Progenitor cell of endocrine pancreas (in vitro differentiated cells): ENCODE data around the gene POLR1E. TPM values are rescaled to one million over a fixed set of nuclear protein-coding genes. Genes with fewer than 3 reads are reported as not detected.
A peak's percentile ranks its signal among the peaks of the same experiment; 100 is the strongest.
"Not testable (repeated sequence)": the region's sequence is repeated elsewhere in the genome, so short reads cannot be mapped to it uniquely, and the experiment has no call there.

ENCODE experiments used
- DNase-seq: peaks from one replicate; pipeline ENCODE4 v3.0.0; 2021; ENCODE audit warnings: low spot score; ENCODE audit not compliant: unreplicated experiment
- H3K27ac Mint-ChIP-seq: 2 replicates; pipeline ENCODE4 v1.8.0; 2021; ENCODE audit warnings: mild to moderate bottlenecking, moderate library complexity, mixed read lengths
- H3K27me3 Mint-ChIP-seq: 2 replicates; pipeline ENCODE4 v1.8.0; 2021; ENCODE audit warnings: mixed read lengths
- H3K36me3 Mint-ChIP-seq: 2 replicates; pipeline ENCODE4 v1.8.0; 2022; ENCODE audit warnings: mixed read lengths; ENCODE audit not compliant: insufficient read depth
- H3K4me1 Mint-ChIP-seq: 2 replicates; pipeline ENCODE4 v1.8.0; 2021; ENCODE audit warnings: low read depth, mixed read lengths
- H3K4me3 Mint-ChIP-seq: 2 replicates; pipeline ENCODE4 v1.8.0; 2021; ENCODE audit warnings: low read depth, mild to moderate bottlenecking, moderate library complexity, mixed read lengths
- H3K9me3 Mint-ChIP-seq: 2 replicates; pipeline ENCODE4 v1.8.0; 2021; ENCODE audit warnings: low read depth, mixed read lengths
- total RNA-seq: library from RNA; stranded (reverse); gene quantifications from 2 replicates; pipeline ENCODE4 v1.2.1, GENCODE V29; 2021
- TF ChIP-seq, protein P1 (sequence below): fragments of 200-600 bp; sonication (generic); IDR thresholded peaks from one replicate; pipeline ENCODE4 v1.5.0; 2021; ENCODE audit warnings: antibody characterized with exemption, mild to moderate bottlenecking; ENCODE audit not compliant: unreplicated experiment

POLR1E gene
- total RNA-seq, 1 donor from 2014 or later: 22.4 TPM

DNA sequence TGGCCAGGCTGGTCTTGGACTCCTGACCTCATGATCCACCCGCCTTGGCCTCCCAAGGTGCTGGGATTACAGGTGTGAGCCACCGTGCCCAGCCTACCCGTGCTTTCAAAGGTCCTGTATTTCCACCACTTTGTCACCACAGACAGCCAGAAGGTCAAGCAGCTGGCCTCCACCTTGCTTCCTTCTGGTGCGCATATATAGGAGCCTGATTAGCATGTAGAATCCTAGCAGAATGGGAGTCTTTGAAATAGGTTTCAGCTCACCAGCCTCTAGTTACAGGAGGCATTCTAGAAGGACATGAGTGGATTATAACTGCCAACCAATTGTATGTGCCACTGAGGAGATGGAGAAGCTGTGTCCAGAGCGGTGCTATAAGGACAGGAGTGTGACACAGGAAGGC is 18.9 kb downstream of the POLR1E start:
- TF ChIP-seq, protein P1, sequence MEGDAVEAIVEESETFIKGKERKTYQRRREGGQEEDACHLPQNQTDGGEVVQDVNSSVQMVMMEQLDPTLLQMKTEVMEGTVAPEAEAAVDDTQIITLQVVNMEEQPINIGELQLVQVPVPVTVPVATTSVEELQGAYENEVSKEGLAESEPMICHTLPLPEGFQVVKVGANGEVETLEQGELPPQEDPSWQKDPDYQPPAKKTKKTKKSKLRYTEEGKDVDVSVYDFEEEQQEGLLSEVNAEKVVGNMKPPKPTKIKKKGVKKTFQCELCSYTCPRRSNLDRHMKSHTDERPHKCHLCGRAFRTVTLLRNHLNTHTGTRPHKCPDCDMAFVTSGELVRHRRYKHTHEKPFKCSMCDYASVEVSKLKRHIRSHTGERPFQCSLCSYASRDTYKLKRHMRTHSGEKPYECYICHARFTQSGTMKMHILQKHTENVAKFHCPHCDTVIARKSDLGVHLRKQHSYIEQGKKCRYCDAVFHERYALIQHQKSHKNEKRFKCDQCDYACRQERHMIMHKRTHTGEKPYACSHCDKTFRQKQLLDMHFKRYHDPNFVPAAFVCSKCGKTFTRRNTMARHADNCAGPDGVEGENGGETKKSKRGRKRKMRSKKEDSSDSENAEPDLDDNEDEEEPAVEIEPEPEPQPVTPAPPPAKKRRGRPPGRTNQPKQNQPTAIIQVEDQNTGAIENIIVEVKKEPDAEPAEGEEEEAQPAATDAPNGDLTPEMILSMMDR: no peak
- peaks cover 17% of the 10 kb centered on the region for H3K36me3 Mint-ChIP-seq
- H3K9me3 Mint-ChIP-seq: no peaks in the 10 kb centered on the region
- no peak overlapping the region for H3K4me3 Mint-ChIP-seq
- H3K4me1 Mint-ChIP-seq: no peaks in the 10 kb centered on the region
- DNase-seq: no peak
- no peak overlapping the region for H3K27ac Mint-ChIP-seq
- no peaks in the 10 kb centered on the region for H3K27me3 Mint-ChIP-seq

DNA sequence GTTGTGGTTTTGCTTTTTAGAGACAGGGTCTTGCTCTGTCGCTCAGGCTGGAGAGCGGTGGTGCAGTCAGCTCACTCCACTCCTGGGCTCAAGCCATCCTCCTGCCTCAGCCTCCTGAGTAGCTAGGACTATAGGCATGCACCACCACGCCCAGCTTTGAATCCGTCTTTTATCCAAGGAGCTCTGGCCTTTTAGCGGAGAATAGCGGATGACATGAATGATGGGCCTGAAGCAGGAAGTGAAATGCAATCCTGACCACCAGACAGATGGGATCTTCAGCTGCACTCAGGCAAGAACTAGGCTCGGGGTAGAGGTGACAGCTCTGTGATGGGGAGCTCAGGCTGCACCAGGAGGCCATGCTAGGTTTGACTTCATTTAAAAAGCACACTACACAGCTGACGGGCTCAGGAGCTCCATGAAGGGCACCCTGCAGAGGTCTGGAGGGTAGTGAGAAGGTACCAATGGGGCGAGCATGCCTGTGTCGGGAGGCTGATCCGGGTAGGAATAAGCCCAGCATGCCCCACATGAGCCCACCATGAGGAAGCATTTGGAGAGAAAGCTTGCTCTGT is 21.9 kb downstream of the POLR1E start:
- Mint-ChIP-seq H3K27ac (no peak overlapping the region), H3K9me3 (no peaks in the 10 kb centered on the region), H3K4me1 (no peaks in the 10 kb centered on the region), H3K27me3 (no peaks in the 10 kb centered on the region), H3K36me3 (peaks cover 9% of the 10 kb centered on the region), H3K4me3 (no peak overlapping the region)
- TF ChIP-seq, protein P1: no peak
- no peak for DNase-seq

DNA sequence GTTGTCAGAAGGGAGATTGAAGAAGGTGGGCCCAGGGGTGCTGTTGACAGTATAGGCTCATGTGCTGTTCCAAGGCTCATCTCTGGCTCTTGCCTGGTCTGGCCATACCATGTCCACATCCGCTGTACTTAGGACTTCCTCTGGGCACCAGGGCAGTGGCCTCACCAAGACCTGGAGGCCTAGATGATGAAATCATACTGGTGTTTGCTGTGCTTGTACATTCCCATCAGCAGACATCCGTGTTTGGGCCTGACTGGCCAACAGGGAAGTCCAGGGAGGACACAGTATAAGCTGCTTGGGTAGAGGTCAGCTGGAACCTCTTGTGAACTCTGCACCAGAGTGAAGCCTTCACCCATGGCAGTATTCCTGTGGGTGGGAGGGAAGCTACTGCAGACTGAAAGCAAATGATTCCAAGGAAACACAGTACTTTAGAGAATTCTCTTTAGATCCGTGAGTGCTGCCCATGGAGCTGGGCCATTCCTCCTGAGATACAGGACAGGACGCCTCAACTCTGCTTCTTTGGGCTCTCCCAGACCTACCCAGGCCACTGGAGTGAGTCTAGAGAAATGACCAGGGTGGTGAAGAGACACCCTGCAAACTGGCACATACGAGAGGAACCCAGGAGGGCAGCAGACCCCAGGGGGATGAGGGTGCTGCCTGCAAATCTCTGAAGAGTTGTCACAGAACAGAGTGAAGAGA is 22.5 kb downstream of the POLR1E start:
- no peak for DNase-seq

DNA sequence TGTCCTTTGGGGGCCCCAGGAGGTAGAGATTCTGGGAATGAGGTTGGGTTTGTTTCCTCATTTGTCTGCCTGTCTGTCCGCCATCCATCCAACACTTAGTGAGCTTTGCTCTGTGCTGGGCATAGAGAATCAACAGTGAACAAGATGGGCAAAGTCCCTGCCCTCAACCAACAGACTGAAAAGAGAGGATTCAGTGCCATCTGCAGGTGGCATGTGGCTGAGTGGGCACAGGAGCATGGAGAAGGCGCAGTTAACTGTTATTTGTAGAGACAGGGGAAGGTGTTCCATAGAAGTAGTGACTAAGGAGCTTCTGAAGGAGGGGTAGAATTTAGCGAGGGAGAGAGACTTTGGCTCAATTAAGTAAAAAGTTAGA is 23.1 kb downstream of the POLR1E start:
- Mint-ChIP-seq H3K36me3 (peaks cover 3% of the 10 kb centered on the region), H3K4me3 (no peak overlapping the region), H3K9me3 (no peaks in the 10 kb centered on the region), H3K4me1 (no peaks in the 10 kb centered on the region), H3K27ac (peak overlapping the region; percentile 19), H3K27me3 (no peaks in the 10 kb centered on the region)
- no peak for DNase-seq
- TF ChIP-seq, protein P1: no peak

More for the DNA sequence above, 22.5 kb downstream of the POLR1E start:
- Mint-ChIP-seq H3K27ac (no peak overlapping the region), H3K36me3 (peaks cover 6% of the 10 kb centered on the region), H3K4me3 (no peak overlapping the region), H3K4me1 (no peaks in the 10 kb centered on the region), H3K27me3 (no peaks in the 10 kb centered on the region), H3K9me3 (no peaks in the 10 kb centered on the region)
- TF ChIP-seq, protein P1: no peak

DNA sequence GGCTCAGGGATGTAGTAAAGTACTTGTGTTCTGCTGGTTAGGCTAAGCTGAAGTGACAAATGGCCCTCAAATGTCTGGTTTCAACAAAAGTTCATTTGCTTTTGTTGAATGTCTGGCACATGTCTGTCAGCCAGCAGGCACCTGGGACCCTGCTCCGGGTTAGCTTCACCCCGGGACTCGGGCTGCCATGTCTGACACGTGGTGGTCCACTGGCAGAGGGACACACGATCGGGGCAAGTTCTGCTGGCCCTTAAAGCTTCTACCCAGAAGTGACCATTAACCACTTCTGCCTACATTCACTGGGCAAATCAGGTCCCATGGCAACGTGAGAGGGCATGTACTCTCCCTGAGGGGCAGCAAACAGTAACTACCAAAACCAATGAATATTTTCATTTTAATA is 23.8 kb downstream of the POLR1E start:
- TF ChIP-seq, protein P1: no peak
- Mint-ChIP-seq H3K27ac (peak overlapping the region; percentile 52), H3K9me3 (no peaks in the 10 kb centered on the region), H3K27me3 (no peaks in the 10 kb centered on the region), H3K36me3 (peaks cover 6% of the 10 kb centered on the region), H3K4me1 (no peaks in the 10 kb centered on the region), H3K4me3 (no peak overlapping the region)
- DNase-seq: no peak

DNA sequence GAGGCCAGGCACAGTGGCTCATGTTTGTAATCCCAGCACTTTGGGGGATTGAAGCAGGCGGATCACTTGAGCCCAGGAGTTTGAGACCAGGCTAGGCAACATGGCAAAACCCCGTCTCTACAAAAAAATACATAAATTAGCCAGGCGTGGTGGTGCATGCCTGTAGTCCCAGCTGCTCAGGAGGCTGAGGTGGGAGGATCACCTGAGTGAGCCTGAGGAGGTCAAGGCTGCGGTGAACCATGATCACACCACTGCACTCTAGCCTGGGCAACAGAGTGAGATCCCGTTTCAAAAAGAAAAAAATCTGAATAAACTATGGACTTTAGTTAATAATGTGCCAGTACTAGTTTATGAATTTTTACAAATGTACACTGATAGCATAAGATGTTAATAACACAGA is 24.3 kb downstream of the POLR1E start:
- not testable (repeated sequence) for DNase-seq, H3K36me3 Mint-ChIP-seq, H3K4me3 Mint-ChIP-seq, H3K9me3 Mint-ChIP-seq, H3K27me3 Mint-ChIP-seq, H3K27ac Mint-ChIP-seq, H3K4me1 Mint-ChIP-seq
